Gastrocnemius medialis (tissue), 4 donors: ENCODE data around the gene WDR77.

Experiments
- CTCF ChIP-seq, 5 experiments: fragments of 450-650 bp in 3 of 5; fragments of 200-600 bp in 2 of 5; sonication (generic) in 2 of 5; IDR thresholded peaks in 4 of 5; conservative IDR thresholded peaks in 1 of 5; 1 replicate in 4 of 5; 2 replicates in 1 of 5; pipeline ENCODE4 v1.5.1; 2016 to 2019; ENCODE audit warnings: antibody characterized with exemption in 5 of 5, mild to moderate bottlenecking in 3 of 5, moderate library complexity in 3 of 5
- POLR2A ChIP-seq, 2 donors: fragments of 450-650 bp; IDR thresholded peaks; one replicate each; pipeline ENCODE4 v1.6.1; 2017; ENCODE audit warnings: antibody characterized with exemption in 2 of 2, mild to moderate bottlenecking in 2 of 2, moderate library complexity in 2 of 2

- TF ChIP-seq CTCF (IDR thresholded peaks at IDR 0.05 in 4 of 5, conservative IDR thresholded peaks at IDR 0.05 in 1 of 5) (peak in 1 of 5 experiments; percentile 30), POLR2A (IDR thresholded peaks at IDR 0.05) (peak in 1 of 2 donors; percentile 42)
These were observed at the start of gene WDR77, which contains the start of gene ATP5PB for GRCh38 chr1:111448918-111449702.
